Nephron progenitor cell (in vitro differentiated cells): ENCODE data around the gene NAT14.
A peak's percentile ranks its signal among the peaks of the same experiment; 100 is the strongest.

Experiments
- DNase-seq: peaks from one replicate; pipeline ENCODE4 v3.0.0; 2021
- H3K27ac Mint-ChIP-seq: 2 replicates; pipeline ENCODE4 v1.8.0; 2021; ENCODE audit warnings: mild to moderate bottlenecking, moderate library complexity, mixed read lengths
- H3K27me3 Mint-ChIP-seq: 2 replicates; pipeline ENCODE4 v1.8.0; 2021; ENCODE audit warnings: mild to moderate bottlenecking, low read depth, mixed read lengths; ENCODE audit not compliant: poor library complexity
- H3K36me3 Mint-ChIP-seq: 2 replicates; pipeline ENCODE4 v1.8.0; 2021; ENCODE audit warnings: low read depth, mixed read lengths
- H3K4me1 Mint-ChIP-seq: 2 replicates; pipeline ENCODE4 v1.8.0; 2021; ENCODE audit warnings: mixed read lengths
- H3K4me3 Mint-ChIP-seq: 2 replicates; pipeline ENCODE4 v1.8.0; 2021; ENCODE audit warnings: mild to moderate bottlenecking, moderate library complexity, mixed read lengths
- H3K9me3 Mint-ChIP-seq: 2 replicates; pipeline ENCODE4 v1.8.0; 2021; ENCODE audit warnings: mild to moderate bottlenecking, moderate library complexity, mixed read lengths
- CTCF ChIP-seq: fragments of 200-600 bp; sonication (generic); IDR thresholded peaks from 2 replicates; pipeline ENCODE4 v1.5.0; 2021; ENCODE audit warnings: antibody characterized with exemption

NAT14 gene

GRCh38 chr19:55535173-55535964, 50.4 kb downstream of the NAT14 start:
- H3K36me3 Mint-ChIP-seq, result no peaks in the 10 kb centered on the region
- peak overlapping the region; percentile 59 for H3K27ac Mint-ChIP-seq
- peaks cover 7% of the 10 kb centered on the region for H3K27me3 Mint-ChIP-seq
- peak overlapping the region; percentile 44 for H3K4me3 Mint-ChIP-seq
- peaks cover 50% of the 10 kb centered on the region for H3K4me1 Mint-ChIP-seq
- DNase-seq, result no peak
- no peaks in the 10 kb centered on the region for H3K9me3 Mint-ChIP-seq
- TF ChIP-seq CTCF, result no peak

GRCh38 chr19:55535965-55536350, 51.0 kb downstream of the NAT14 start:
- Mint-ChIP-seq H3K4me3 (no peak overlapping the region), H3K9me3 (no peaks in the 10 kb centered on the region), H3K4me1 (peaks cover 55% of the 10 kb centered on the region), H3K36me3 (no peaks in the 10 kb centered on the region), H3K27ac (no peak overlapping the region), H3K27me3 (peaks cover 12% of the 10 kb centered on the region)
- DNase-seq, result no peak
- TF ChIP-seq CTCF, result no peak

- H3K27ac Mint-ChIP-seq, result no peak overlapping the region
- H3K9me3 Mint-ChIP-seq, result no peaks in the 10 kb centered on the region
- H3K27me3 Mint-ChIP-seq, result peaks cover 12% of the 10 kb centered on the region
- TF ChIP-seq CTCF, result no peak
- H3K4me3 Mint-ChIP-seq, result no peak overlapping the region
- DNase-seq, result no peak
- no peaks in the 10 kb centered on the region for H3K36me3 Mint-ChIP-seq
- H3K4me1 Mint-ChIP-seq, result peaks cover 55% of the 10 kb centered on the region
Observed at GRCh38 chr19:55536366-55536765, 51.4 kb downstream of the NAT14 start.
